ENCODE results near the gene BCL2L15. TPM values are rescaled to one million over a fixed set of nuclear protein-coding genes. Genes with fewer than 3 reads are reported as not detected.

Gene BCL2L15
- total and polyA plus RNA-seq, 2 of the 13 experiments (the other 11 are each of a cell fraction or from before 2014, with no cell fraction given), result 0.03 to 0.27 TPM

GRCh38 chr1:113905435-113905861 is 18.1 kb upstream of the BCL2L15 start (continued):
- TF ChIP-seq ZNF407 (CRISPR knock-in tag; IDR thresholded peaks at IDR 0.05; ENCODE audit: not compliant biosample characterization) (peak; percentile 24), FOXM1 (CRISPR knock-in tag; IDR thresholded peaks at IDR 0.05) (no peak), ZUFSP (CRISPR knock-in tag; IDR thresholded peaks at IDR 0.05; ENCODE audit: borderline replicate concordance) (no peak), DPF2 (CRISPR knock-in tag; IDR thresholded peaks at IDR 0.05; ENCODE audit: borderline replicate concordance, low read depth) (no peak), POGK (CRISPR knock-in tag; conservative IDR thresholded peaks at IDR 0.05) (0 out of 2 replicates have a peak, but pooled peaks have one; percentile 23), RXRA (CRISPR knock-in tag; IDR thresholded peaks at IDR 0.05) (0 out of 2 replicates have a peak, but pooled peaks have one; percentile 6), PTBP1 (IDR thresholded peaks at IDR 0.05; ENCODE audit: low read depth, low read length, poor library complexity, severe bottlenecking) (no peak), ZSCAN31 (CRISPR knock-in tag; IDR thresholded peaks at IDR 0.05; ENCODE audit: low read depth) (0 out of 2 replicates have a peak, but pooled peaks have one; percentile 18), ZFX (CRISPR knock-in tag; IDR thresholded peaks at IDR 0.05; ENCODE audit: low read depth) (peak; percentile 51; the same call in 1 of the 2 replicates), ZNF687 (CRISPR knock-in tag; IDR thresholded peaks at IDR 0.05) (0 out of 2 replicates have a peak, but pooled peaks have one; percentile 29), ZNF557 (CRISPR knock-in tag; IDR thresholded peaks at IDR 0.05) (no peak)

Measured in HepG2 (cell line).